ENCODE measurements around the gene LHX3.
A peak's percentile ranks its signal among the peaks of the same experiment; 100 is the strongest.

Gene LHX3

GRCh38 chr9:136153381-136154065, 51.4 kb downstream of the LHX3 start:
- Histone ChIP-seq H3K9me3 (ENCODE audit: control insufficient read depth, insufficient read depth, low read depth, low read length) (no peaks in the 10 kb centered on the region), H3K4me1 (ENCODE audit: control insufficient read depth, insufficient read depth, low read length) (no peaks in the 10 kb centered on the region), H3K36me3 (ENCODE audit: control insufficient read depth in 2 of 2, insufficient read depth in 1 of 2, low read length in 2 of 2) (no peaks in the 10 kb centered on the region), H3K4me3 (ENCODE audit: low read depth, low read length) (no peak overlapping the region), H3K27ac (ENCODE audit: extremely low read depth, low read depth, low read length) (no peak overlapping the region)
- CTCF ChIA-PET = interaction anchor here (0.6 to 1.2 kb wide), 3 partner anchors 12 to 127 kb away, joined by 3 read pairs; no protein-coding TSS in a partner anchor
- TF ChIP-seq ZNF600 (tag by site-specific recombination; IDR thresholded peaks at IDR 0.05) = peak; percentile 96
- TF ChIP-seq ZNF2 (tag by site-specific recombination; IDR thresholded peaks at IDR 0.05) = no peak
- TF ChIP-seq, protein P1, sequence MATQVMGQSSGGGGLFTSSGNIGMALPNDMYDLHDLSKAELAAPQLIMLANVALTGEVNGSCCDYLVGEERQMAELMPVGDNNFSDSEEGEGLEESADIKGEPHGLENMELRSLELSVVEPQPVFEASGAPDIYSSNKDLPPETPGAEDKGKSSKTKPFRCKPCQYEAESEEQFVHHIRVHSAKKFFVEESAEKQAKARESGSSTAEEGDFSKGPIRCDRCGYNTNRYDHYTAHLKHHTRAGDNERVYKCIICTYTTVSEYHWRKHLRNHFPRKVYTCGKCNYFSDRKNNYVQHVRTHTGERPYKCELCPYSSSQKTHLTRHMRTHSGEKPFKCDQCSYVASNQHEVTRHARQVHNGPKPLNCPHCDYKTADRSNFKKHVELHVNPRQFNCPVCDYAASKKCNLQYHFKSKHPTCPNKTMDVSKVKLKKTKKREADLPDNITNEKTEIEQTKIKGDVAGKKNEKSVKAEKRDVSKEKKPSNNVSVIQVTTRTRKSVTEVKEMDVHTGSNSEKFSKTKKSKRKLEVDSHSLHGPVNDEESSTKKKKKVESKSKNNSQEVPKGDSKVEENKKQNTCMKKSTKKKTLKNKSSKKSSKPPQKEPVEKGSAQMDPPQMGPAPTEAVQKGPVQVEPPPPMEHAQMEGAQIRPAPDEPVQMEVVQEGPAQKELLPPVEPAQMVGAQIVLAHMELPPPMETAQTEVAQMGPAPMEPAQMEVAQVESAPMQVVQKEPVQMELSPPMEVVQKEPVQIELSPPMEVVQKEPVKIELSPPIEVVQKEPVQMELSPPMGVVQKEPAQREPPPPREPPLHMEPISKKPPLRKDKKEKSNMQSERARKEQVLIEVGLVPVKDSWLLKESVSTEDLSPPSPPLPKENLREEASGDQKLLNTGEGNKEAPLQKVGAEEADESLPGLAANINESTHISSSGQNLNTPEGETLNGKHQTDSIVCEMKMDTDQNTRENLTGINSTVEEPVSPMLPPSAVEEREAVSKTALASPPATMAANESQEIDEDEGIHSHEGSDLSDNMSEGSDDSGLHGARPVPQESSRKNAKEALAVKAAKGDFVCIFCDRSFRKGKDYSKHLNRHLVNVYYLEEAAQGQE (tag by site-specific recombination; IDR thresholded peaks at IDR 0.05) = no peak
- no peak for TF ChIP-seq ZNF146 (tag by site-specific recombination; IDR thresholded peaks at IDR 0.05)
- TF ChIP-seq KLF17 (tag by site-specific recombination; IDR thresholded peaks at IDR 0.05) = no peak
- POLR2A ChIA-PET = no interaction called here

GRCh38 chr9:136152931-136153330, 52.0 kb downstream of the LHX3 start:
- TF ChIP-seq ZNF843 (tag by site-specific recombination; IDR thresholded peaks at IDR 0.05) (no peak), GLIS2 (tag by site-specific recombination; IDR thresholded peaks at IDR 0.05) (no peak), ZBTB1 (tag by site-specific recombination; IDR thresholded peaks at IDR 0.05) (no peak), SP7 (tag by site-specific recombination; IDR thresholded peaks at IDR 0.05) (no peak)
- no peaks in the 10 kb centered on the region for H3K36me3 ChIP-seq (ENCODE audit: control insufficient read depth in 2 of 2, insufficient read depth in 1 of 2, low read length in 2 of 2)
- H3K4me3 ChIP-seq (ENCODE audit: low read depth, low read length) = no peak overlapping the region
- H3K27ac ChIP-seq (ENCODE audit: extremely low read depth, low read depth, low read length) = no peak overlapping the region
- ChIA-PET CTCF (interaction anchor here (0.6 to 1.6 kb wide), 5 partner anchors 12 to 131 kb away, joined by 3 read pairs; no protein-coding TSS in a partner anchor), POLR2A (no interaction called here)
- no peaks in the 10 kb centered on the region for H3K4me1 ChIP-seq (ENCODE audit: control insufficient read depth, insufficient read depth, low read length)
- no peaks in the 10 kb centered on the region for H3K9me3 ChIP-seq (ENCODE audit: control insufficient read depth, insufficient read depth, low read depth, low read length)

GRCh38 chr9:136152543-136152866, 52.4 kb downstream of the LHX3 start:
- Histone ChIP-seq H3K36me3 (ENCODE audit: control insufficient read depth in 2 of 2, insufficient read depth in 1 of 2, low read length in 2 of 2) (no peaks in the 10 kb centered on the region), H3K4me3 (ENCODE audit: low read depth, low read length) (no peak overlapping the region), H3K9me3 (ENCODE audit: control insufficient read depth, insufficient read depth, low read depth, low read length) (no peaks in the 10 kb centered on the region), H3K27ac (ENCODE audit: extremely low read depth, low read depth, low read length) (no peak overlapping the region), H3K4me1 (ENCODE audit: control insufficient read depth, insufficient read depth, low read length) (no peaks in the 10 kb centered on the region)
- ChIA-PET POLR2A (no interaction called here), CTCF (interaction anchor here (0.6 to 1.6 kb wide), 4 partner anchors 11 to 132 kb away, joined by 3 read pairs; no protein-coding TSS in a partner anchor)
- peak; percentile 50 for TF ChIP-seq ZBTB17 (tag by site-specific recombination; IDR thresholded peaks at IDR 0.05)
- TF ChIP-seq ZNF140 (tag by site-specific recombination; IDR thresholded peaks at IDR 0.05) = no peak

DNA sequence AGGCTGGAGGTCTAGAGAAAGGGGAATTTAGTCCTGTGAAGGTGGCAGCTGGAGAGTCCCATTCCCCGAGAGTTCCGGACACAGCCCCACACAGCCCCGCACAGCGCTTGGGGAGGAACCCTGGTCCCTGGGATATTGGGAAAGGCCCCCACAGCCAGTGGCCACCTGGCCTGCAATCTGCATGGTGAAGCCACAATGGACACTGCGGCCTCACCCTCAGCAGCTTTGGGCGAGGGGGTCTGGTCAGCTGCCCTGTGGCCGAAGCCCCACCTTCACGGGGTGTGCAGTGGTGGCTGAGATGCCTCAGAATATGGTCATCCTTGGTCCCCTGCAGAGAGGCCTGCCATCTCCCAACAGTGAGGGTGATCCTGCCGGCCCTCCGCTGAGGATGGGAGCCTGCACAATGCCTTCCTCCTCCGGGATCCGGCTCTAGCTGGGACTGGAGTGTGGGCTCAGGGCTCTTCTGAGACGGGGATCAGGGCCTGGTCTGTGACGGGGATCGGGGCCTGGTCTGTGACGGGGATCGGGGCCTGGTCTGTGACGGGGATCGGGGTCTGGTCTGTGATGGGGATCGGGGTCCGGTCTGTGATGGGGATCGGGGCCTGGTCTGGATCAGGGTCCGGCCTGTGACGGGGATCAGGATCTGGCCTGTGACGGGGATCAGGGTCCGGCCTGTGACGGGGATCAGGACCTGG, 52.9 kb downstream of the LHX3 start:
- Histone ChIP-seq H3K4me3 (ENCODE audit: low read depth, low read length) (no peak overlapping the region), H3K36me3 (ENCODE audit: control insufficient read depth in 2 of 2, insufficient read depth in 1 of 2, low read length in 2 of 2) (no peaks in the 10 kb centered on the region), H3K27ac (ENCODE audit: extremely low read depth, low read depth, low read length) (no peak overlapping the region), H3K4me1 (ENCODE audit: control insufficient read depth, insufficient read depth, low read length) (no peaks in the 10 kb centered on the region), H3K9me3 (ENCODE audit: control insufficient read depth, insufficient read depth, low read depth, low read length) (no peaks in the 10 kb centered on the region)
- TF ChIP-seq BCL11A (tag by site-specific recombination; IDR thresholded peaks at IDR 0.05; ENCODE audit: low read depth) = no peak
- 0 out of 2 replicates have a peak, but pooled peaks have one; percentile 14 for TF ChIP-seq GLIS1 (tag by site-specific recombination; IDR thresholded peaks at IDR 0.05)
- TF ChIP-seq GLIS2 (tag by site-specific recombination; IDR thresholded peaks at IDR 0.05) = peak; percentile 39
- POLR2A ChIA-PET = no interaction called here
- CTCF ChIA-PET = interaction anchor here (0.7 to 1.7 kb wide), 5 partner anchors 10 to 354 kb away, joined by 3 to 8 read pairs (median 6); no protein-coding TSS in a partner anchor
